ACHN (cell line): ENCODE data around the gene NHSL2.
A peak's percentile ranks its signal among the peaks of the same experiment; 100 is the strongest.

Experiments used
- DNase-seq: peaks from one replicate; pipeline ENCODE4 v3.0.0-alpha.2; 2015
- in situ Hi-C: cut with HindIII; loops from 2 replicates; pipeline ENCODE4 v1.10.0; 2017; ENCODE audit warnings: low sequenced_read_pairs, low pct_ligation_motif_present, low pct_unique_long_range_greater_than_20kb

Gene NHSL2

GRCh38 chrX:72128183-72128834 is 217.7 kb downstream of the NHSL2 start:
- DNase-seq: no peak
- in situ Hi-C loops: no loop called here

GRCh38 chrX:72128881-72129280 is 218.2 kb downstream of the NHSL2 start:
- in situ Hi-C loops: no loop called here

GRCh38 chrX:72129661-72130060 is 219.0 kb downstream of the NHSL2 start:
- in situ Hi-C loops: no loop called here
- no peak for DNase-seq

More at GRCh38 chrX:72128881-72129280, 218.2 kb downstream of the NHSL2 start:
- peak; percentile 2 for DNase-seq

- in situ Hi-C loops: no loop called here
These were observed 219.6 kb downstream of the NHSL2 start for GRCh38 chrX:72130156-72130761.

GRCh38 chrX:72130762-72131250 is 220.2 kb downstream of the NHSL2 start:
- no peak for DNase-seq
- in situ Hi-C loops: no loop called here

More at GRCh38 chrX:72130156-72130761, 219.6 kb downstream of the NHSL2 start:
- DNase-seq: no peak

- in situ Hi-C loops: no loop called here
- DNase-seq: peak; percentile 59
These were observed 221.0 kb downstream of the NHSL2 start, which contains the start of gene RTL5 for GRCh38 chrX:72131317-72132294. RTL5 (minus strand) TSS chrX:72131915.

- in situ Hi-C loops: no loop called here
- no peak for DNase-seq
These were observed 221.8 kb downstream of the NHSL2 start for GRCh38 chrX:72132456-72132855.

- in situ Hi-C loops: no loop called here
- no peak for DNase-seq
These were observed 223.4 kb downstream of the NHSL2 start for GRCh38 chrX:72133851-72134546.

- no peak for DNase-seq
- in situ Hi-C loops: no loop called here
These were observed 227.3 kb downstream of the NHSL2 start for GRCh38 chrX:72137846-72138495.

GRCh38 chrX:72139538-72139937 is 228.9 kb downstream of the NHSL2 start:
- no peak for DNase-seq

GRCh38 chrX:72141372-72142004 is 230.8 kb downstream of the NHSL2 start:
- DNase-seq: no peak
- in situ Hi-C loops: no loop called here

More at GRCh38 chrX:72139538-72139937, 228.9 kb downstream of the NHSL2 start:
- in situ Hi-C loops: no loop called here

GRCh38 chrX:72142094-72142793 is 231.6 kb downstream of the NHSL2 start:
- DNase-seq: no peak
- in situ Hi-C loops: no loop called here

- no peak for DNase-seq
These were observed 232.4 kb downstream of the NHSL2 start for GRCh38 chrX:72142794-72143608.

GRCh38 chrX:72143609-72143907 is 232.9 kb downstream of the NHSL2 start:
- in situ Hi-C loops: no loop called here
- no peak for DNase-seq

More at GRCh38 chrX:72142794-72143608, 232.4 kb downstream of the NHSL2 start:
- in situ Hi-C loops: no loop called here

GRCh38 chrX:72145181-72145580 is 234.5 kb downstream of the NHSL2 start:
- in situ Hi-C loops: no loop called here
- DNase-seq: no peak

- in situ Hi-C loops: no loop called here
- DNase-seq: no peak
These were observed 235.9 kb downstream of the NHSL2 start for GRCh38 chrX:72146527-72146926.
